Activated T-cell treated with anti-CD3 and anti-CD28 coated beads for 1 hour (primary cell): ENCODE measurements around the gene CELA2B.
"Not testable (repeated sequence)": the region's sequence is repeated elsewhere in the genome, so short reads cannot be mapped to it uniquely, and the experiment has no call there.

Experiments
- DNase-seq: peaks from one replicate; pipeline ENCODE4 v3.0.0-alpha.2; 2020; ENCODE audit warnings: low read depth

Gene CELA2B

DNA sequence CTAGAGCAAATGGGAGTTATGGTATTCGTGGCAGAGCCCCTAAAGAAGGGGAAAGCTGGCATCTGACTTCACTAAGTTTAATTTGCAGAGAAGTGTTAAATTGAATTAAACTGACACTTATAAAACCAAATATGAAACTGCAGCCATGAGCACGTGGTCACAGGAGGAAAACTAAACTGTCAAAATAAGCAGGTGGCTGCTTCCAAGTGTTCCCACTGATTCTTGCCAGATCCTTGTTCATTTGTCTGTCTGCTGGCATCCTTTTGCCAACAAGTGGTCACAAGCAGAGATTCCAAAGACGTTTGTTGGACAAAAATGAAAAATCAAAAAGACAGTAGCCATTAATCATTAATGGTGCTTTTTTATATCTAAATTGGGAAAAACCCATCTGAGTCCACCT lies 6.5 kb upstream of the CELA2B start:
- no peak for DNase-seq

DNA sequence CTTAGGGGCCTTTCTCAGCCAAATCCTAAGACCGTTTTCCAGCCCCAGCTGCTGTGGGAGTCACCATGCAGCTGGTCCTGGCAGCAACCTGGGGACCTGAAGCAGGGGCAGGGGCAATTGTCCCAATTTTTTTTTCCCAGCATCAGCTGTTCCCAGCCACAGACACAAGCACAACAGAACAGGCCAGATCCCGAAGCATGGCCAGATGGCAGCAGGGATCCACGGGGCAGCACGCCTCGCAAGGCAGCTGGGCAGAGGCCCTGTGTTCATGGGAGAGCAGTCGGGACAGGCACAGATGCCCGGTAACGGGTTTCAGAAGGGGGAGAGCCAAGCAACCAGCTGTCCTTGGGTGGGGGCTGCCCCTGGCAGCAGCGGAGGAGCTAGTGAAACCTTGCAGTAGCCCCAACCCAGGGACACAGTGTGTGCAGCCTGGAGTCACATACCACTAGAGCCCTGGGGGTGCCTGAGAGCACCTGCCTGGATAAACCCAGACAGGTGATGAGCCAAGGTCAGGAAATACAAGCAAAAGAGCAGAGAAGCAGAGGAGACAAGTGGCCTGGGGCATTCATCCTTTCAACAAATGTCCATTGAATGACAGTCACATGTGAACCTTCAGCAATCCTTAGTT lies 6.0 kb upstream of the CELA2B start:
- not testable (repeated sequence) for DNase-seq

DNA sequence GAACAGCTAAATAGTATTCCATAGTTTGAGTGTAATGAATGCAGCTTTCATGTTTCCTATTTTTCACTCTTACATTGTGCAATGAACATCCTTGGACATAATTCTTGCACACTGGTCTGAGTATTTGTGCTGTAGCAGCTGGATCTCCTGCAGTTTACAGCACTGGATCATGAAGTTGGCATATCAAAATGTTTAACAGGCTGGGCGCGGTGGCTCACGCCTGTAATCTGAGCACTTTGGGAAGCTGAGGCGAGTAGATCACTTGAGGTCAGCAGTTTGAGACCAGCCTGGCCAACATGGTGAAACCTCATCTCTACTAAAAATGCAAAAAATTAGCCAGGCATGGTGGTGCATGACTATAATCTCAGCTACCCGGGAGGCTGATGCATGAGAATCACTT lies 4.8 kb upstream of the CELA2B start:
- DNase-seq, result not testable (repeated sequence)

DNA sequence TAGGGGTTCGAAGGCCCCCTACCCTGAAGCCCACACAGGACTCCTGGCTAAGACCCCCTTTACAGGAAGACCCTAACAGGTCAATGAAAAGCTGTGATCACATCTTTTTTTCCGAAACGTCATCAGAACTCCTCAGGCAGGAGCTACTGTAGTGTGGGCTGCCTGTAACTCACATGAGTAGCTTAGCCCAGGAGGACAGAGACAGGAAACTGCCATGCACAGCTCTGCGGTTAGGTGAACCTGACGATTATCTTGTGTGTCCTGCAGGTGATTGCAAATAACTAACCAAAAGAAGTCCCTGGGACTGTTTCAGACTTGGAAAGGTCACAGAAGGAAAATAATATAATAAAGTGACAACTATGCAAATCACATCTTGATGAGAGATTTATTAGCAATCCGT lies 4.2 kb upstream of the CELA2B start:
- DNase-seq, result not testable (repeated sequence)

DNA sequence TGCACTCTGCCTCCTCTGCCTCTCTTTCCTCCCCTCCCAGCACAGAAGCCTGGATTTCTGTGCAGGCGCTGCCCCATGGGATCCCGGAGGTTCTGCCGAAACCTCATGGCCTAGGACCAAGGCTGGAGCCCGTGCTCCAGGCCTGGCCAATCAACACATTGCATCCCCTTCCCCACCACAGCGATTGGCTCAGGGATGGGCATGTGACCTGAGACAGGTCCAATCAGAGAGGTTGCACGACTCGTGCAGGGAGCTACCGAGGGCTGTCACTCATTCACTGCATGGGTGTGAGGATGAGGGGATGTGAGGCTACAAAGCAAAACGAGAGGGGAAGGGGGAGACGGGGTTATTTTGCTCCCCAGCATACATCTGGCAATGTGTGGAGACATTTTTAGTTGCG lies 3.3 kb upstream of the CELA2B start:
- no peak for DNase-seq

DNA sequence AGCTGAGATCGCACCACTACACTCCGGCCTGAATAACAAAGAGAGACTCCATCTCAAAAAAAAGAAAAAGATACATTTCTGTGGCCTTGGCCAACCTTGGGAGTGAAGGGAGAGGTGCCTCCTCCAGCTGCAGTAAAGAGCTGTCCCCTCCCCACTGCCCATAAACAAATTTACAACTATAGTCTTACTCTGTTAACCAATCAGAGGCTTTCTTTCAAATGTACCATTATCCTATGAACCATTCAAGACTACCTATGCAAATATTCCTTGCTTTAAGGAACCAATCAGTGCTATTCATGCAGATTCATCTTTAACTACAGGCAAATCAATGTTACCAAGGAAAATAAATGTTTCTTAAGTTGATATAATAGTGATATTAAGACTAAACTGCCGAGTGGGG lies 1.0 kb downstream of the CELA2B start:
- DNase-seq, result no peak

DNA sequence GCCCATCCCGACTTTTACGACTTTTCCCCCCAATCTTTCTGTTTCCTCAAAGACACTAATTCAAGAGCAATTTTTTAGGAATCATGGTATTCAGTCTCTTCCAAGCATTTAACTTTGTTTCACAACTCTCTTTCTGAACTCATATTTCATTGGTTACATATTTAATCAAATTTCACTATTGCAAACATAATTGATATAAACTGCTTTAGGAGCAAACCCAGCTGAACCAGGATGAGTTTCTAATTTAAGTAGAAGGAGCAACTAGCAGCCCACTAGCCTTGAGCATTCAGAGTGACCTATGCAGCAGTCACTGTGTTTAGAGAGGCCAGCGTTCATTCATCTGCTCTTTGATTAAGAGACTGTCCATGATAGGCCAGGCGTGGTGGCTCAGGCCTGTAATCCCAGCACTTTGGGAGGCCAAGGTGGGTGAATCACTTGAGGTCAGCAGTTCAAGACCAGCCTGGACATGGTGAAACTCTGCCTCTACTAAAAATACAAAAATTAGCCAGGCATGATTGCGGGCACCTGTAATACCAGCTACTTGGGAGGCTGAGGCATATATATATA lies 1.8 kb downstream of the CELA2B start:
- no peak for DNase-seq

DNA sequence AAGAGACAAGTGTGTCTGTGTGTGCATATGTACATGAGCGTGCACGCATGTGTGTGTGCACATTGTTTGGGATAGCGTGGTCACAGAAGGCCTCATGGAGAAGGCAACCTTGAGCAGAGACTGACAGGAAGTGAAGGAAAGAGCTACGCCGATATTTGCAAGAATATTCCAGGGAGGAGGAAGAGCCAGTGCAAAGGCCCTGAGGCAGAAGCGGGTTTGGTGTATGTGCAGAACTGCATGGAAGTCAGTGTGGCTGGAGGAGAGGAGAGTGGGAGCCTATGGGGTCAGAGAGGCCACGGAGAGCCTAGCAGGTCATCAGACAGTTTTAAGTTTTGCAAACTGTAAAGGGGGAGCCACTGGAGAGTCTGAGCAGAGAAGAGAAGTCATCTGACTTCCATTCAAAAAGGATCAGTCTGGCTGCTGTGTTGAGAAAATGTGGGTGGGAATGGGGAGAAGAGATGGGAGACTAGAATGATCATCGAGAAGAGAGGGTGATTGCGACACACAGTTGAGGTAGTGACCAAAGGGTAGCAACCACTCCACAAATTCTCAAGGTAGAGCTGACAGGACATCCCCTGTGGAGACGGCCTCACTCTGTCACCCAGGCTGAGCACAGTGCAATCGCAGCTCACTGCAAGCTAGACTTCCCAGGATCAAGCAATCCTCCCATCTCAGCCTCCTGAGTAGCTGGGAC lies 3.9 kb downstream of the CELA2B start:
- DNase-seq, result no peak

DNA sequence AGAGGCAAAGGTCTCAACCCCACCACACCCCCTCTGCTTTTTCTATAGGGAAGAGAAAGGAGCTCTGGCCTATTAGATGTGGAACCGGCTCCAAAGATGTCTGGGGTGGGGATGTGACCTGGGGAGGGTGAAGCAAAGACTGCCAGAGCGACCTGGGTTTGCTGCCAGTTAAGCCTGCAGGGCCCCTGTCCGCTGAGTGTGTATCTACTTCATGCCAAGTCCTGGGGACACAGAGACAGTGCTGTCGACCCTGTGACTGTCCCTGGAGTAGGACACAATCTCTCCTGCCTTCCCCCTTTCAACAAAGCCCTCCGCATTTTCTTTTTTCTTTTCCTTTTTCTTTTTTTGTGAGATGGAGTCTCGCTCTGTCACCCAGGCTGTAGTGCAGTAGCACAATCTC lies 6.6 kb downstream of the CELA2B start:
- not testable (repeated sequence) for DNase-seq

DNA sequence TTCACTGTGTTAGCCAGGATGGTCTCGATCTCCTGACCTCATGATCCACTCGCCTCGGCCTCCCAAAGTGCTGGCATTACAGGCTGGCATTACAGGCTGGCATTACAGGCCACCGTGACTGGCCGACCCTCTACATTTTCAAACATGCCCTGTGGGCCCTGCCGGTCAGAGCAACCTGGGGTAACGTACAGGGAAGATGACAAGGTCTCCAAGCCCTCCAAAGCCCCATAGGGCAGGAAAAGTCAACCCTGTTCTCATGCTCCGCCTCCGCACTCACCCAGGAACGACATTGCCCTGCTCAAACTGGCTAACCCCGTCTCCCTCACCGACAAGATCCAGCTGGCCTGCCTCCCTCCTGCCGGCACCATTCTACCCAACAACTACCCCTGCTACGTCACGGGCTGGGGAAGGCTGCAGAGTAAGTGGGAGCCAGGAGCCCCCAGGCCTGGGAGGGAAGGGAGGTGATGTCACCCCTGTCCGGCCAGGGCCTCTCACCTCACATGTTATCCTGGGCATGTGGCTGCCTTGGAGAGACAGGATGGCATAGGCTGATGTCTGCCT lies 7.2 kb downstream of the CELA2B start:
- DNase-seq, result not testable (repeated sequence)

DNA sequence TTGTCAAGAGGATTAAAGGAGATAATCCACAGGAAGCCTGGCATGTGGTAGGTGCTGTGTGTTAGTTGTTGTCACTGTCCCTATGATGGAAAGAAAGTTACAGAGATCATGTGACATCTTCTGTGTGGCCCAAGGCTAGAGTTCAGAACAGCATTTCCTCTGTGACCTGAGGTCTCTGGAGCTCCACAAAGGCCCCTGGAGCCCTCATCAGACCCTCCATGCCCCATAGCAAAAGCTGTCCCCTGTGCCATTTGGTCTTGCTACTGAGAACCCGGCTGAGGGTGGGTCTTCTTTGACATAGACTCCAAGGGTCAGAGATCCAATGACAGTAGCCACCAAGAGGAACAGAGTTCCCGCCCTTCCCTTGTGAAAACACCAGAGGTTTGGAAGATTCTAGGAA lies 8.1 kb downstream of the CELA2B start:
- no peak for DNase-seq

DNA sequence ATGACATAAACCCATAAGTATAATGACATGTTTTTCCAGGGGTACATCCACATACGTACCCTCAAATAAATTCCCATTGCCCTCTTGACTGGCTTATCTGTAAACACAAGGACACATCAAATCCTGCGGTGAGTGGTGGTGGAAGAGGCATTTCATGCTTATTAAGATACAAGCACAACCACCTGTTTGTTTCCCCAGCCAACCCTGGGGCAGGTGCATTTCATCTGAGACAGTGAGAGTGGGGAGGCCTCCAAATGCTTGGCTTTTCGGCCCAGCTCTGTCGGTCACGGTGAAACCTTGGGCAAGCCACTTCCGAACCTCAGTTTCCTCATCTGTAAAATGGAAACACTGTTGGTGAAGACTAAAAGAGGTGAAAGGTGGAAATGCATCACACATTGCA lies 8.5 kb downstream of the CELA2B start:
- DNase-seq, result not testable (repeated sequence)

DNA sequence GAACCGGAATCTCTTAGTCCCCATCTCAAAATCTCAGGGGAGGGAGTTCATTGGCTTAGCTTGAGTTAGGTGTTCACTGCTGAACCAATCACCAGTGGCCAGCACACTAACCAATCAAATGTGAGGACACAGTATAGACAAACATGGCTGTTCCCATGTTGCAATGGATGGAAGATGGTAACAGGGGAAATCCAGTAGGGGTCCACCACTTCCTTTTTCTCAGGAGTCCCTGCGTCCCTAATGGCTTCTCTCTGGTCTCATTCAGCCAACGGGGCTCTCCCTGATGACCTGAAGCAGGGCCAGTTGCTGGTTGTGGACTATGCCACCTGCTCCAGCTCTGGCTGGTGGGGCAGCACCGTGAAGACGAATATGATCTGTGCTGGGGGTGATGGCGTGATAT lies 9.7 kb downstream of the CELA2B start:
- no peak for DNase-seq

DNA sequence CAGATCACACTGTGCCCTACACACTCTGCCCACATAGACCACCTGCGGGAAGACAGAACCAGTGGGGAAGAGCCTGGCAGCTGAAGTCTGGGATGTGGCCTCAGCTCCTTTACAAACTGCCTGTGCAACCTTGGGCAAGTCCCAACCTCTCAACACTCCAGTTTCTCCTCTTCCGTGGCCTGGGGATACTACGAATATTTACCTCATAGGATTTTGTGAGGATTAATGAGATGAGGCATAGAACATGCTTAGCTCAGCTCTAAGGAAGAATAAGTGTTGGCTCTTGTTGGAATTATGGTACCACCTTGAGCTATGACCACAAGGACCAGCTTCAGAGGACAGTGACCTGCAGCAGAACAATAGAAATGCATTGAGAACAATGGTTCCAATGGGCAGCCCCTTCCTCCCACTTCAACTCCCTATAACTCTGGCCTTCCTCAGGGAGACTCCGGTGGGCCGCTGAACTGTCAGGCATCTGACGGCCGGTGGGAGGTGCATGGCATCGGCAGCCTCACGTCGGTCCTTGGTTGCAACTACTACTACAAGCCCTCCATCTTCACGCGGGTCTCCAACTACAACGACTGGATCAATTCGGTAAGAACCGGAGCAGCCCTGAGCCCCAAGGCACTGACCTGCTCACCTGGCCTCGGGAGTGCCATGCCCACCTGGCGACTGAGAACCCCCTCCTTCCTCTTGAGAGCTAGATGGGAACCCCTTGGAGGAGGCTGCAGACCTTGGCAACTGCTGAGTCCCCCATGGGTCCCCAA lies 11.1 kb downstream of the CELA2B start:
- DNase-seq, result not testable (repeated sequence)

DNA sequence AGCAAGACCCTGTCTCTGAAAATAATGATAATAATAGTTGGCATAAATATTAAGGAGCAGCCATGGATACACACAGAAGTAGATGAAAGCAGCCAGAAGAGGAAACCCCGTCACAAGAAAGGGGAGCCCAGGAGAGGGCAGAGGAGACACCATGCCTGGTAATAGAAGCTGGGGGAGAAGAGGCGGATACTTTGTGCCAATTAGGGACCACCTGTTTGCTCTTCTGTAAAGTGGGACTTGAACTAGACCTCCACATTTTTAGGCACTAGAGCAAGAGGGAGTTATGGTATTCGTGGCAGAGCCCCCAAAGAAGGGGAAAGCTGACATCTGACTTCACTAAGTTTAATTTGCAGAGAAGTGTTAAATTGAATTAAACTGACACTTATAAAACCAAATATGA lies 12.5 kb downstream of the CELA2B start:
- no peak for DNase-seq

DNA sequence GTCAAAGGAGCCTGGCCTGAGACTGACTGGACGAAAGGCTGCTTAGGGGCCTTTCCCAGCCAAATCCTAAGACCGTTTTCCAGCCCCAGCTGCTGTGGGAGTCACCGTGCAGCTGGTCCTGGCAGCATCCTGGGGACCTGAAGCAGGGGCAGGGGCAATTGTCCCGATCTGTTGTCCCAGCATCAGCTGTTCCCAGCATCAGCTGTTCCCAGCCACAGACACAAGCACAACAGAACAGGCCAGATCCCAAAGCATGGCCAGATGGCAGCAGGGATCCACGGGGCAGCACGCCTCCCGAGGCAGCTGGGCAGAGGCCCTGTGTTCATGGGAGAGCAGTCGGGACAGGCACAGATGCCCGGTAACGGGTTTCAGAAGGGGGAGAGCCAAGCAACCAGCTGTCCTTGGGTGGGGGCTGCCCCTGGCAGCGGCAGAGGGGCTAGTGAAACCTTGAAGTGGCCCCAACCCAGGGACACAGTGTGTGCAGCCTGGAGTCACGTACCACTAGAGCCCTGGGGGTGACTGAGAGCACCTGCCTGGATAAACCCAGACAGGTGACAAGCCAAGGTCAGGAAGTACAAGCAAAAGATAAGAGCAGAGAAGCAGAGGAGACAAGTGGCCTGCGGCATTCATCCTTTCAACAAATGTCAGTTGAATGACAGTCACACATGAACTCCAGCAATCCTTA lies 13.3 kb downstream of the CELA2B start:
- DNase-seq, result no peak

DNA sequence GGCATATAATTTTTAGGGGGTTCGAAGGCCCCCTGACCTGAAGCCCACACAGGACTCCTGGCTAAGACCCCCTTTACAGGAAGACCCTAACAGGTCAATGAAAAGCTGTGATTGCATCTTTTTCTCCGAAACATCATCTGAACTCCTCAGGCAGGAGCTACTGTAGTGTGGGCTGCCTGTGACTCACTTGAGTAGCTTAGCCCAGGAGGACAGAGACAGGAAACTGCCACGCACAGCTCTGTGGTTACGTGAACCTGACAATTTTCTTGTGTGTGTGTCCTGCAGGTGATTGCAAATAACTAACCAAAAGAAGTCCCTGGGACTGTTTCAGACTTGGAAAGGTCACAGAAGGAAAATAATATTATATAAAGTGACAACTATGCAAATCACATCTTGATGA lies 15.1 kb downstream of the CELA2B start:
- not testable (repeated sequence) for DNase-seq

DNA sequence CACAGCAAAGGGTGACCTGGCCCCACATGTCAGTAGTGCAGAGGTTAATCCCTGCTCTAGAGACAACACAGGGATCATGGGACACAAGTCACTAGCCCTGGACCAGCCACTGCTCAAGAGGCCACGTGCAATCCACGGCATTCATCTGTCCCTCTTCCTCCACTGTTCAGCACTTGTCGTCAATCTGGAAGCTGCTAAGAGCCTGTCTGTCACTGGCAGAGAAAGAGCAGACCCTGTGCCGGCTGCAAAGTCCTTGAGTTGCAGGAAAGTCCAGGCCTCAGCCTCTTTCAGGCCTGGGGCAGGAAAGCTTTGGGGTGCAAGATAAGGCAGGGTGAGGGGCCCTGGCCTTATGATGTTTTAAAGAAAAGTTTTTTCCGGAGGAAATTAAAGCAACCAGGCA lies 16.7 kb downstream of the CELA2B start:
- DNase-seq, result no peak

DNA sequence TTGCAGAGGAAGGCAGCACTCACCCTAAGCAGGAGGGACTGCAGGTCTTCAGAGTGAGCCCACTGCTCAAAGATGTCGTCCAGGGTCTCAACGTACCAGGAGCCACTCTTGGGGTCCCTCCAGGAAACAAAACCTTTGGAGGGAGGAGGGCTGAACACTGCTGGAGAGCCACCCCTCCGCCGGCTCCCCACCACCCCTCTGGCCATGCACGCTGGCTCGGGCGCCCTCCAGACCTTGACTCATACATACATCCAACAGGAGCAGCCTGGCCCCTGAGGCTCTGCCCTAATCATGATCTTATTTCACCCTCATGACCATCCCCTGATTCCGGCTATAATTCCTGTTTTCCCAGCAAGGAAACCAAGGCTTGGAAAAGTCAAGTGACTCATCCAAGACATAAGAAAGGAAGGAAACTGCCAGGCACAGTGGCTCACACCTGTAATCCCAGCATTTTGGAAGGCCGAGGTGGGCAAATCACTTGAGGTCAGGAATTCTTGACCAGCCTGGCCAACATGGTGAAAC lies 18.0 kb downstream of the CELA2B start:
- no peak for DNase-seq

DNA sequence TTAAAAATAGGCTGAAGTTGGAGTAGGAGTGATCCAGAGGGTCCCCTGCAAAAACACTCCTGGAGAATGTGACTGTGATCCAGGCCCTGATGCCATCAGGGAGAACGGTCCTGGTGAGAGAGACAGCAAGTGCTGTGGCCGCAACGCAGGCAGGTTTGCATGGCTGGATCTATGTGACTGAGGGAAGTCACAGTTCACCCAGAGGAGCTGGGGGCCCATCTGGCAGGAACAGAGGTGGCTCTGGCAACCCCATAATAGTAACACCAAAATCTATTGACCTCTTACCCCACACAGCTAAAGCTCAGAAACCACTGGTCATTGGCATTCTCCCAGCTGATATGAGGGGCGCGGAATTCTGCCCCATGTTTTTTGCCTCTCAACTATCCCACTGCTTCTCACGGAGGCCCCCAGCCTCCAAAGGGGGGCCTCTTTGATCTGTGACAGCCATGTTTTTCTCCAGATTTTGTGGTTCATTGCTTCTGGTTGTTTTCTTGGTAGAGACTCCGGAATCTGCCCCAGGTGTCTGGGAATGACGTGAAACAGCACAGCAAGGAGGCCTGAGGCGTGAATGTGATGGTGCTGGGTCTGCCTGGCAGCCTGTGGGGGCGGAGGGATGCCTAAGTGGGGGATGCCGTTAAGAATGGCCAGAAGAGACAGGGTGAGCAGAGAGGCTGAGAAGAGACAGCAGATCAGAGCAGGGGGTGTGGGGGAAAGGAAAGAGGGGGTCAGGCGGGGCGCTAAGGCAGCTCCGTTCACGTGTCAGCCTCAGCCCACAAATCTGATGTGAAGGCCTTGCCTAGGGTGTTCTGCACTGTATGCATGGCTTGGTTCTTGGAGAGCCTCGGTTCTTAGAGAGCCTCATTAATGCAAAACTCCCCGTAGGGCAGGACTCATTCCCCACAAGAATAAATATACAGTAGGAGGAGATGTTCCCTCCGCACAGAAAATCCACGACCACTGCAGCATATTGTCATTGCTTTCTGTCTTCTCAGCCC lies 24.6 kb downstream of the CELA2B start:
- DNase-seq, result no peak
